GM18502 (cell line): ENCODE data around the gene CCDC102A.
A peak's percentile ranks its signal among the peaks of the same experiment; 100 is the strongest.
"Not testable (repeated sequence)": the region's sequence is repeated elsewhere in the genome, so short reads cannot be mapped to it uniquely, and the experiment has no call there.

ENCODE experiments used
- ATAC-seq: cut with Tn5 transposase; IDR thresholded peaks from one replicate; pipeline ENCODE4 v1.9.1; 2021; ENCODE audit warnings: mild to moderate bottlenecking; ENCODE audit not compliant: unreplicated experiment, poor library complexity

CCDC102A gene

DNA sequence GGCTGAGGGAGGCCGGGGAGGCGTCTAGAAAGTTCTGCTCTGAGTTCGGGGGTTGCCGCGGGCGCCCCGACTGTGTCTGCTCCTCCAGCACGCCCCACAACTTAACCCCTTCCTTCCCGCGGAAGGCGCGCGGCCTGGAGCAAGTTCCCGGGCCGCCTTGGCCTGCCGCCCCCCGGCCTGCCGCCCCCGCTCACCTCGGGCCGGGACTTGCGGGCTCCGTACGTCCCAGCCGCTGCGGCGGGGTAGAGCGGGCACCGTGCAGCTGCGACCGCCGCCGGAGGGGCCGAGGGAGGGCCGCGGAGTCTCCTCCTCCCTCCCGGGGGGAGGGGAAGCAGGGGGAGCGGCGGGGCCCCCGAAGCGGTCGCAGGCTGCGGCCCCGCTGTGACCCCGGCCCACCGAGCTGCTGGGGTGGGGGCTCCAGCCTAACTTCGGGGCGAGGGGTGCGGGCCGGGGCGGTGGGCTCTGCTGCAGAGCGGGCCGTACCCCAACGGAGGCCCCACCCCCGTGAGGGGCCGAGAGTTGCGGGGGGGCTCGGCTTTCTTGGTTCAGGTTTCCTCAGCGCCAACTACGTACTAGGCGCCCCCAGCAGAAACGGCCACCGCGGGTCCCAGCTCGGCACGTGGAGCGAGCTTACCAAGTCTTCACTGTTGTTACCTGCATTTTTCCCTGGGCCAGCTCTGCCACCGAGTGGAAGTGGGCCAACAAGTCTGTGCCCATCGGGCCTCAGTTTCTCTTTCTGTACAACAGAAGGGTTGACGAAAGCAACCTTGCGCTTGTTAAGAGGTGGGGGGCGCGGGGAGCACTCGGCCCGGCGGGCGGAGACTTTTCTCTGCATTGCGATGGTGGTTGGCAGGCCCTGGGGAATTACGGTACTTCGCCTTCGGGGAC, at the start of gene CCDC102A:
Gene CCDC102A (minus strand): TSS at position 266 of the 888 bp plus-strand sequence. CDS start 7,394 bp downstream, outside the sequence.
- ATAC-seq: peak; percentile 26

DNA sequence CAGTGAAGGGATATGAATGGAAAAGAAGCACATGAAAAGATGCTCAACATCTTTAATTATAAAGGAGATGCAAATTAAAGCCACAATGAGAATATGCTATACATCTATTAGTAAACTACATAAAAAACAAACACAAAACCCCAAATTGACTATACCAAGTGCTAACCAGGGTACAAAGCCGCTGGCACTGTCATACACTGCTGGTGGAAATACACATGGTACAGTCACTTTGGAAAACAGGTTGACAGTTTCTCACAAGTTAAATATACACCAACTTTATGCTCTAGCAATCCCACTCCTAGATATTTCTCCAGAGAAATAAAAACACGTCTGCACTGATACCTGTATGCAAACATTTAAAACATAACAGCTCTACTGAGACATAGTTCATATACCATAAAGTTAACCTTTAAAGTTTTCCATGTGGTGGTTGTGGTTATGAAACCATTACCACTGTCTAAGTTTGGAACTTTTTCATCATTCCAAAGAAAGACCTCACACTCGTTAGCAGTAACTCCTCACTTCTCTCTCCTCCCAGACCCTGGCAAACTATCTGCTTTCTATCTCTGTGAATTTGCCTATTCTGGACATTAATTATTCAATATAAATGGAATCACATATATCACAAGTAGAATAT, 48.8 kb upstream of the CCDC102A start:
- no peak for ATAC-seq

DNA sequence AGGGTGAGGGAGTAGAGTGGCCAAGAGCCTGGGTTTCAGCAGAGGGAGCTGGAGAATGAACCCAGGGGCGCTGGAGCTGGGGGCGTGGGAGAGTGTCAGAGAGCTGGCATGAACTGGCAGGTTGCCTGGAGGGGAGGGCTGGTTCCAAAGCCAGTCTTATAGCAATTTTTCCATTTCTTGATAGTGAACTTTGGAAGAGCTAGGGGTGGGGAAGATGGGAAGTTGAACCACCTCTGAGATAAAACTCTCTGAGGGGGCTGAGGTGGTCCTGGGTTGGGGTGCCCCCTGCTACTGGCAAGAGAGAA, 42.9 kb upstream of the CCDC102A start:
- no peak for ATAC-seq

DNA sequence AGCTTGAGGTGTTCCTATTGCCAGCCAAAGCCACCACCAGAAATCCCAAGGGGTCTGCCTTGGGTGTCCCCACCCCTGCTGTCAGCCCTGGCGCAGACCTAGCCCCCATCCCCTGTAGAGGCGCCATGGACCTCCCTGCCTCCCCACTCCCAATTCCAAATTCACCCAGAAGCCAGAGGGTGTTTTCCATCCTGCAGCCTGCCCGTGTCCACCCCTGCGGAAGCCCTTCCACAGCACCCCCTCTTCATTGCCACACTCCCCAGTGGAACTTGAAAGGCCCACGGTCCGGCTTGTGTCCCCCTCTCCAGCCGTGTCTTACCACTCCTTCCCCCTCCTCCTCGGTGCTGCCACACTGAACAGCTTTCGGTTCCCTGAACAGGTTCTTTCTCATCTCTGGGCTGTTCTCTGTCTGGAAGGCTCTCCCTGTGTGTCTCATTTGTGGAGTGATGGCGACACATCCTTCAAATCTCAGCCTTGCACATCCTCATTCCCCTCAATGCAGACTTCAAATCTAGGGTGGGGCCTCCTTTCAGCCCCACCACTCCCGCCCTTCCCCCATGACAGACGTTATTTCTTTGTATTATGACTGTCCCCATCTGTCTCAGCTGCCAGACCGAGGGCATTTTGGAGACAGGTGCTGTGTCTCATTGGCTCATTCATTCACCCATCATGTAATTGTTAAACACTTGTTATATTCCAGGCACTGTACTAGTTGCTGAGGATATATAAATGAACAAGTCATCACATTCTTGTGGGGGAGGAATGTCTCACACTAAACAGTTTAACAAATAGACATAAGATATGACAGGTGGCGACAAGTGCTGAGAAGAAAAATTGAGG, 42.4 kb upstream of the CCDC102A start:
- ATAC-seq: no peak

DNA sequence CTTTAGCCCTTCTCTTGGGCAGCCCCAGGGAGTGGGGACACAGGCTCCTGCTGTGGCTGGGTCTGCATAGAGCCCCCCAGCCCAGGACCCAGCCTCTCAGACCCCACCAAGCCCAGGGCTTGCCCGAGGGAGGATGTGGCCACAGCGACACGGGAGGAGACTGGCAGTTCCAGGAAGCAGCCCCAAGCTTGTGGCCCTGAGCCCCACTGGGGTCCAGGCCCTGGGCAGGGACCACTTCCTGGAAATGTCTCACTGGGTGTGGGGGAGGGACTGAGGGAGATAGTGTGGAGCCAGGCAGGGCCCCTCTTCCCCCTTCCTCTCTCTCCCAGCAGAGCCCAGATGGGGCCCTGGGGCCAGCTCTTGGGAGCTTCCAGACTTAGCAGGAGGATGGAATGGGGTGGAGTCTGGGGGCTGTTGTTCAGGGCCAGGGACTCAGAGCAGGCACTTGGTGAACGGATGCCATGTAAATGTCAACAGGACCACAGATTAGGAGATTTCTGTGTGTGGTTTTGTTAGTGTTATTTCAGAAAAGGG, 41.4 kb upstream of the CCDC102A start:
- no peak for ATAC-seq

- no peak for ATAC-seq
Observed at GRCh38 chr16:57577214-57577613, 40.8 kb upstream of the CCDC102A start.

DNA sequence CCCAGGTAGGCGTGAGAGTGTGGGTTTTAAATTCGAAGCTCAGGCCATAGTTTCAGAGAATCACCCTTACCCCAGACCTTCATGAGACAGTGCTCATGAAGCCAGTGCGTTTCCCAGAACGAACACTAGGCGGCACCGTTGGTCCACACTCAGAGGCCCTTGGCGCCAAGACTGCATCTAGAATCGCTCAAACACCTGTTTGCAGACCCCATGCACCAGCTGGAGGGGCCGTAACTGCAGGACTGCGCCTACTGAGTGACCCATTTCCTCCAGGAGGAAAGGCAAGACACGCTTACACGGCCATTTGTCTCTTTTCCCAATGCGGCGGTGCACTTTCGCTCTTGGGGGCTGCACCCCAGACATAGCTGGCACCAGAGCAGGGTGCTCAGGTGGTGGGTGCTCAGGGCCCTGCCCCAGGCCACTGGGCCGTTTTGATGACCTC, 40.1 kb upstream of the CCDC102A start:
- ATAC-seq: peak; percentile 60

- no peak for ATAC-seq
Observed at GRCh38 chr16:57575468-57576277, 39.3 kb upstream of the CCDC102A start.

- ATAC-seq: no peak
Observed at GRCh38 chr16:57574646-57575467, 38.5 kb upstream of the CCDC102A start.

DNA sequence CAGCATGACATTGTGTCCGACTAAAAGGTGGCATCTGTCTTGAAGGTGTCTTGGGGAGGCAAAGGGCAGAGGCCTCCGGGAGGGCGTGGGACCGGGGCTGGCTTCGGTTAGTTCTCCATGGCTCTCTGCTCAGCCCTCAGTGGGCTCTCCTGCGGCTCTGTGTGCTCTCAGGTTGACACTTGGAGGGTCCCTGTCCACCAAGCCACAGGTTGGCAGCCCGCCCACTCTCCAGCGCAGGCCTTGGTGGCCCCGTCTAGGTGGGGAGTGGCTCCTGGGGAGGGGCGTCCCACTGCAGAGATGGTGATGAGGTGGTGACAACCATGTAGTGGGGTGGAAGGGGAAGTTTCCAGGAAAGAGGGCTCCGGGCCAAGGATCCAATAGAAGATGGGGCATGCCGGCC, 37.7 kb upstream of the CCDC102A start:
- ATAC-seq: no peak

DNA sequence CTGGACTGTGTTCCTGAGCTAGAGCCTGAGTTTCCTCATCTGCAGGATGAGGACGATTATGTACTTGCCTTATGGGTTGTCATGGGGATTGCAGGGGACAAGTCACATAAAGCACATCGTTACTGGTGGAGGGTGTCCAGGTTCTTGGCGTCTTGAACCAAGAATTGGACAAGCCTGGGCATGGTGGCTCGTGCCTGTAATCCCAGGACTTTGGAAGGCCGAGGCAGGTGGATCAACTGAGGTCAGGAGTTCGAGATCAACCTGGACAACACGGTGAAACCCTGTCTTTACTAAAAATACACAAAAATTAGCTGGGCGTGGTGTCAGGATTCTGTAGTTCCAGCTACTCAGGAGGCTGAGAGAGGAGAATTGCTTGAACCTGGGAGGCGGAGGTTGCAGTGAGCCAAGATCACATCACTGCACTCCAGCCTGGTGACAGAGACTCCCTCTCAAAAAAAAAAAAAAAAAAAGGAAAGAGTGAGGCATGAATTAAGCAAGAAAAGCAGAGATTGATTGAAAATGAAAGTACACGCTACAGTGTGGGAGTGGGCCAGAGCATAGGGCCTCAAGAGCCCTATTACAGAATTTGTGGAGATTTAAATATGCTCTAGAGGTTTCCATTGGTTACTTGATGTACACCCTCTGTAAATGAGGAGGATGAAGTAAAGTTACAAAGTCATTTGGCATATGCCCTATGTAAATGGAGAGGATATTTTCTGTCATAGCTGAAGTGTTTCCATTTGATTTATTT, 36.8 kb upstream of the CCDC102A start:
- no peak for ATAC-seq

DNA sequence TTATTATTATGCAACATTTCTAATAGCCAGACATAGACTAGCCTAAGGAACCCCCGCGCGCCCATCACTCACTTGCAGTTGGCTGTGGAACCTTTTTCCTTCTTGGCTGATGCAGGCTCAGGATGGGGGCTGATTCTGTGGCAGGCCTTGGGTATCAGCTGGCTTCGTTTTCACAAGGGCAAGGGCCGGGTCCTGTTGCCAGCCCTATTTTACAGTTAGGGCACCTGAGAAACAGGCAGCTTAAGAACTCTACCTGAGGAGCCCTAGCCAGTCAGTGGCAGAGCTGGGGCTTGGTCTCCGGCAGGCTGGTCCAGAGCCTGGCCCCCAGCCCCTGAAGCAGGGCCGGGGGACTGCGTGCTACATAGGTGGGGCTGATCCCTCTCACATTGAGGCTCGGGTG, 34.7 kb upstream of the CCDC102A start:
- no peak for ATAC-seq

GRCh38 chr16:57570301-57571070, 34.1 kb upstream of the CCDC102A start:
- no peak for ATAC-seq

DNA sequence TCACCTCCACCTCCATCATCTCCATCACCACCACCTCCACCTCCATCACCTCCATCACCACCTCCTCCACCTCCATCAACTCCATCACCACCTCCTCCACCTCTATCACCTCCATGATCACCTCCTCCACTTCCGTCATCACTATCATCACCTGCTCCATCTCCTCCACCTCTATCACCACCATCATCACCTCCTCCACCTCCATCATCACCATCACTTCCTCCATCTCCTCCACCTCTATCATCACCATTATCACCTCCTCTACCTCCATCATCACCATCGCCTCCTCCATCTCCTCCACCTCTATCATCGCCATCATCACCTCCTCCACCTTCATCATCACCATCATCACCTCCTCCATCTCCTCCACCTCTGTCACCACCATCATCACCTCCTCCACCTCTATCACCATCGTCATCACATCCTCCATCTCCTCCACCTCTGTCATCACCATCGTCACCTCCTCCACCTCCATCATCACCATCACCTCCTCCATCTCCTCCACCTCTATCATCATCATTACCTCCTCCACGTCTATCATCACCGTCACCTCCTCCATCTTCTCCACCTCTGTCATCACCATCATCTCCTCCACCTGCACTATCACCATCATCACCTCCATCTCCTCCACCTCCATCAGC, 33.1 kb upstream of the CCDC102A start:
- ATAC-seq: no peak

- ATAC-seq: not testable (repeated sequence)
Observed at GRCh38 chr16:57568772-57569171, 32.4 kb upstream of the CCDC102A start.

DNA sequence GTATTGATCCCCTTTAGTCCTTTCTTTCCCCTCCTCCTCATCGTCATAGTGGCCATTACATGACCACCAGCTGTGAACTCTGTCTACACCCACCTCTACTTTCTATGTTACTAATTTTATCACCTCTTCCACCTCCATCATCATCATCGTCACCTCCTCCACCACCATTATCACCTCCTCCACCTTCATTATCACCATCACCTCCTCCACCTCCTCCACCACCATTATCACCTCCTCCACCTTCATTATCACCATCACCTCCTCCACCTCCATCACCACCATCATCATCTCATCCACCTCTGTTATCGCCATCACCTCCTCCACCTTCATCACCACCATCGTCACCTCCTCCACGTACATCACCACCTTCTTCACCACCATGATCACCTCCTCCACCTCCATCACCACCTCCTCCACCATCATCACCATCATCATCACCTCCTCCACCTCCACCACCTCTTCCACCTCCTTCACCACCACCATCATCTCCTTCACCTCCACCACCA, 31.9 kb upstream of the CCDC102A start:
- ATAC-seq: no peak

- ATAC-seq: no peak
Observed at GRCh38 chr16:57567691-57568090, 31.3 kb upstream of the CCDC102A start.
